A549 (cell line): ENCODE measurements around the gene PPP1R13L. TPM values are rescaled to one million over a fixed set of nuclear protein-coding genes. Genes with fewer than 3 reads are reported as not detected.

ENCODE experiments used
- ATAC-seq, 2 experiments: fragments of 200-7000 bp in 1 of 2; fragments of >200 bp in 1 of 2; cut with Nextera tagmentation in 1 of 2; cut with Tn5 transposase in 1 of 2; 3 replicates each; pipeline versions ENCODE4 v1.8.0 to v1.9.1; 2018 to 2020; ENCODE audit warnings: mild to moderate bottlenecking in 1 of 2, moderate library complexity in 1 of 2
- CTCF ChIA-PET: fragments of 300-600 bp; sonication (Branson Sonifier 250); formaldehyde crosslinking; extraction: SDS; loops from one replicate; lab custom pipeline; 2021; ENCODE audit warnings: antibody characterized with exemption, inconsistent platforms; lab: Yijun Ruan, JAX
- POLR2A ChIA-PET: fragments of 350-600 bp; formaldehyde crosslinking; extraction: SDS; loops from one replicate; lab custom pipeline; 2021; ENCODE audit warnings: antibody characterized with exemption, inconsistent platforms; lab: Yijun Ruan, JAX
- DNase-seq, 2 experiments: peaks; one replicate each; pipeline versions ENCODE4 v3.0.0 to v3.0.0-alpha.2; 2011 to 2016; ENCODE audit warnings: low read depth in 1 of 2, low spot score in 1 of 2
- FAIRE-seq: peaks from 2 replicates; lab custom pipeline; 2011; peaks lifted over from hg19 to GRCh38; lab: Jason Lieb, UNC
- H3K27ac ChIP-seq, 2 experiments: fragments of >200 bp; sonication (Bioruptor Twin); formaldehyde crosslinking; 3 replicates each; pipeline ENCODE4 v1.5.1; 2016 to 2017
- H3K4me1 ChIP-seq: fragments of >200 bp; sonication (Bioruptor Twin); formaldehyde crosslinking; 3 replicates; pipeline ENCODE4 v1.6.1; 2016
- H3K4me2 ChIP-seq: fragments of >200 bp; sonication (Bioruptor Twin); formaldehyde crosslinking; 3 replicates; pipeline ENCODE4 v1.6.1; 2016
- H3K4me3 ChIP-seq: fragments of >200 bp; sonication (Bioruptor Twin); formaldehyde crosslinking; 3 replicates; pipeline ENCODE4 v1.5.1; 2016
- H3K9me3 ChIP-seq: fragments of >200 bp; sonication (Bioruptor Twin); formaldehyde crosslinking; 3 replicates; pipeline ENCODE4 v1.6.1; 2016
- ATOH8 ChIP-seq: fragments of 250-450 bp; sonication (Bioruptor Pico); IDR thresholded peaks from 2 replicates; pipeline ENCODE4 v1.5.0; 2020; ENCODE audit warnings: low read depth, mild to moderate bottlenecking, moderate library complexity
- BHLHE40 ChIP-seq: IDR thresholded peaks from 2 replicates; pipeline ENCODE4 v1.6.1; 2012; ENCODE audit warnings: low read depth, low read length, inconsistent platforms
- EHF ChIP-seq: fragments of 250-450 bp; sonication (Bioruptor Pico); IDR thresholded peaks from 2 replicates; pipeline ENCODE4 v1.5.0; 2020; ENCODE audit warnings: mild to moderate bottlenecking
- ELK1 ChIP-seq: fragments of 150-350 bp; IDR thresholded peaks from 2 replicates; pipeline ENCODE4 v1.6.1; 2014; ENCODE audit warnings: low read depth, mild to moderate bottlenecking, low read length
- FOSB ChIP-seq: fragments of 250-450 bp; sonication (Bioruptor Pico); IDR thresholded peaks from 2 replicates; pipeline ENCODE4 v1.5.0; 2020; ENCODE audit warnings: mild to moderate bottlenecking, moderate library complexity
- HDAC2 ChIP-seq: fragments of 200-600 bp; sonication (generic); IDR thresholded peaks from 2 replicates; pipeline ENCODE4 v1.6.1; 2016
- HOXA7 ChIP-seq: fragments of 250-450 bp; sonication (Bioruptor Pico); IDR thresholded peaks from 2 replicates; pipeline ENCODE4 v1.5.0; 2020; ENCODE audit warnings: mild to moderate bottlenecking, moderate library complexity
- HOXB5 ChIP-seq: fragments of 250-450 bp; sonication (Bioruptor Pico); IDR thresholded peaks from 2 replicates; pipeline ENCODE4 v1.5.0; 2020; ENCODE audit warnings: mild to moderate bottlenecking, moderate library complexity
- JUNB ChIP-seq: fragments of >200 bp; sonication (Bioruptor Twin); formaldehyde crosslinking; IDR thresholded peaks from 2 replicates; pipeline ENCODE4 v1.6.1; 2016
- KDM1A ChIP-seq: fragments of 200-600 bp; sonication (generic); IDR thresholded peaks from 2 replicates; pipeline ENCODE4 v1.6.1; 2016; ENCODE audit warnings: low read depth, mild to moderate bottlenecking
- KDM5A ChIP-seq: fragments of 200-600 bp; sonication (generic); IDR thresholded peaks from 2 replicates; pipeline ENCODE4 v1.6.1; 2016; ENCODE audit warnings: antibody characterized with exemption, mild to moderate bottlenecking
- MAFK ChIP-seq: fragments of 450-650 bp; IDR thresholded peaks from 2 replicates; pipeline ENCODE4 v1.6.1; 2014; ENCODE audit not compliant: partially characterized antibody
- MAZ ChIP-seq: fragments of 150-350 bp; IDR thresholded peaks from 2 replicates; pipeline ENCODE4 v1.6.1; 2014; ENCODE audit warnings: antibody characterized with exemption, low read depth, low read length, borderline replicate concordance
- MYC ChIP-seq: IDR thresholded peaks from 2 replicates; pipeline ENCODE4 v1.6.1; 2012; ENCODE audit warnings: mild to moderate bottlenecking, inconsistent platforms, low read length, improper control_type of control experiment, borderline replicate concordance
- NFE2L2 ChIP-seq: fragments of 150-350 bp; conservative IDR thresholded peaks from 2 replicates; pipeline ENCODE4 v1.6.1; 2014; ENCODE audit warnings: low read length
- POLR2A ChIP-seq: IDR thresholded peaks from 2 replicates; pipeline ENCODE4 v1.6.1; 2012; ENCODE audit warnings: mild to moderate bottlenecking, low read length
- RARB ChIP-seq: fragments of 250-450 bp; sonication (Bioruptor Pico); IDR thresholded peaks from 2 replicates; pipeline ENCODE4 v1.8.0; 2021; ENCODE audit warnings: mild to moderate bottlenecking, moderate library complexity
- RCOR1 ChIP-seq: fragments of 150-350 bp; IDR thresholded peaks from 2 replicates; pipeline ENCODE4 v1.6.1; 2014; ENCODE audit warnings: antibody characterized with exemption, low read length, low read depth
- REST ChIP-seq: fragments of 200-600 bp; sonication (generic); IDR thresholded peaks from 2 replicates; pipeline ENCODE4 v1.6.1; 2016; ENCODE audit warnings: antibody characterized with exemption, mild to moderate bottlenecking, moderate library complexity
- SREBF2 ChIP-seq: fragments of 450-650 bp; IDR thresholded peaks from 2 replicates; pipeline ENCODE4 v1.6.1; 2014; ENCODE audit warnings: mild to moderate bottlenecking, moderate library complexity
- ZFP36 ChIP-seq: fragments of 450-650 bp; IDR thresholded peaks from 2 replicates; pipeline ENCODE4 v1.6.1; 2014; ENCODE audit warnings: borderline replicate concordance; ENCODE audit not compliant: partially characterized antibody
- WGBS: methylation state at CpG from one replicate; pipeline ENCODE4 v1.1.6; 2017; ENCODE audit errors: missing lambda C conversion rate; 5-methylcytosine and 5-hydroxymethylcytosine counted together
- polyA plus RNA-seq, 4 experiments: library from polyadenylated mRNA; depleted of rRNA in 3 of 4; stranded (reverse); fragments of >200 nt; fragmentation: RNase III in 1 of 4; extraction: RNeasy Plus Mini Kit Qiagen cat#74134 plus additional on column Dnase treatment in 1 of 4; gene quantifications; 2 replicates in 3 of 4; 3 replicates in 1 of 4; pipeline ENCODE4 v1.2.3, GENCODE V29; 2011 to 2017

The PPP1R13L gene
- polyA plus RNA-seq, 2 of the 4 experiments (the other 2 are of a cell fraction): 3.2 to 18.9 TPM

- DNase-seq: no peak
- peaks cover 36% of the 10 kb centered on the region for H3K4me1 ChIP-seq
- H3K4me2 ChIP-seq: peak overlapping the region; percentile 90; the same call in 1 of the 3 replicates
- no peak for FAIRE-seq
- POLR2A ChIA-PET: interaction anchor here (1.3 kb wide), 1 partner anchor 30 kb away, joined by 3 read pairs; no protein-coding TSS in a partner anchor
- CTCF ChIA-PET: interaction anchor here (0.7 to 27.6 kb wide), 7 partner anchors 10 to 733 kb away, joined by 3 to 1883 read pairs (median 18); partner anchors contain the start of gene FOSB
- WGBS: 87% methylated on average over 3 of the region's 3 CpGs
- no peaks in the 10 kb centered on the region for H3K9me3 ChIP-seq
- no peak overlapping the region for H3K4me3 ChIP-seq
- H3K27ac ChIP-seq: peak overlapping the region in 1 of 2 experiments; percentile 5; a peak in 1 of 6 replicates
- no peak for TF ChIP-seq ELK1
- TF ChIP-seq KDM1A: 0 out of 2 replicates have a peak, but pooled peaks have one; percentile 13
- no peak for TF ChIP-seq MAFK
- no peak for TF ChIP-seq EHF (CRISPR knock-in tag)
- ATAC-seq: no peak
These were observed 43.5 kb upstream of the PPP1R13L start for GRCh38 chr19:45448425-45448756.

- Histone ChIP-seq H3K4me1 (peaks cover 43% of the 10 kb centered on the region), H3K4me3 (no peak overlapping the region), H3K4me2 (no peak overlapping the region), H3K27ac (no peak overlapping the region), H3K9me3 (no peaks in the 10 kb centered on the region)
- no peak for ATAC-seq
- TF ChIP-seq ZFP36 (no peak), JUNB (no peak), POLR2A (no peak), MYC (no peak), KDM5A (no peak), RCOR1 (no peak), SREBF2 (no peak), ATOH8 (no peak), EHF (CRISPR knock-in tag) (no peak), HDAC2 (no peak), BHLHE40 (no peak), HOXA7 (CRISPR knock-in tag) (no peak), NFE2L2 (no peak), REST (no peak), HOXB5 (no peak), RARB (CRISPR knock-in tag) (no peak), FOSB (no peak), MAZ (no peak)
- DNase-seq: no peak
- WGBS: 92% methylated on average over 7 of the region's 7 CpGs
- ChIA-PET POLR2A (no interaction called here), CTCF (interaction anchor here (0.5 to 27.6 kb wide), 11 partner anchors 9 to 195 kb away, joined by 3 to 1883 read pairs (median 5); partner anchors contain the start of gene FOSB)
- FAIRE-seq: no peak
These were observed 42.1 kb upstream of the PPP1R13L start for GRCh38 chr19:45446944-45447343.
